ENCODE results near the gene C1orf159.

C1orf159 gene

DNA sequence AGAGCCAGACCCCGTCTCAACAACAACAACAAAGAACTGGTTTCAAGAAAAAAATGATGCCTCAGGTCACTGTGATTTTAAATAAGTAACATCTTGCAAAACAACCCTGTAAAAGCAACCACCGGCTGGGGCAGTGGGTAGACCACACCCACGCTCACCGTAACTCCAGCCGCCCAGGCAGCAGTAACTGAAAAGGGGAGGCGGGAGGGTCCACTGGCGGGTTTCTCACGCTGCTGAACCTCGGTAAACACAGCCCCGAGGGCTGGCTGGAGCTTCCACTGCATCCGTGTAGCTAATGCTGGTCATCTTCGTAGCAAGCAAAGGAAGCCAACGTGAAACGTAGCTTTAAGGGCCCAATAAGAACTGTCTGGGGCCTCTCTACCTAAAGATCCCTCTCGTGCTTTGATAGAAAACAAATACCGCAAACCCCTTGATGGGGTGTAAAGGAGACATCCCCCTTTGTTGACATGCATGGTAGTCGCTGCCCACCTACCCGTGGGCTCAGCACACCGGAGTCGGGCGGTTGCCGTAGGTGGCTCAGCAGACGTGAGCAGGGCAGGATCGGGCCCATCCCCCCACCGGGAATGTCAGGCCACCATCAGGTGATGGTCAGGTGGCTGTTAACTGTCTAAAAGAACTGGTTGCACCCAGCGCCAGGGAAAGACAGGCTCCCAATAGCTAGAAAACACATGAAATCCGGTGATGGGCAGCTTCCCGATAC is 4.2 kb downstream of the C1orf159 start:
- Histone ChIP-seq H3K18ac (ENCODE audit: low read depth in 1 of 2, low read length in 2 of 2) (no peak overlapping the region), H2BK15ac (ENCODE audit: low read depth, poor library complexity, severe bottlenecking) (no peak overlapping the region), H3K9ac (ENCODE audit: low read length) (no peak overlapping the region), H2AFZ (ENCODE audit: low read depth, low read length) (no peak overlapping the region), H3K23ac (ENCODE audit: low read length in 2 of 2) (no peak overlapping the region), H2BK5ac (ENCODE audit: low read depth, low read length, poor library complexity, severe bottlenecking) (no peak overlapping the region), H3K27me3 (ENCODE audit: control insufficient read depth in 1 of 2, insufficient read depth in 1 of 2, low read length in 2 of 2) (no peaks in the 10 kb centered on the region), H3K79me1 (replicated peaks; ENCODE audit: low read length, poor library complexity, severe bottlenecking) (peaks cover 45% of the 10 kb centered on the region), H3K4me3 (ENCODE audit: insufficient read depth in 1 of 2, low read depth in 1 of 2, low read length in 2 of 2) (no peak overlapping the region), H2AK5ac (ENCODE audit: low read length, severe bottlenecking) (no peak overlapping the region), H3K4me2 (ENCODE audit: low read length, poor library complexity, severe bottlenecking) (no peak overlapping the region), H3K36me3 (ENCODE audit: control insufficient read depth in 1 of 2, insufficient read depth in 2 of 2, low read depth in 1 of 2, low read length in 2 of 2) (peaks cover 4 to 27% of the 10 kb centered on the region in 2 experiments), H4K91ac (ENCODE audit: low read length) (no peak overlapping the region), H3K27ac (ENCODE audit: low read length, poor library complexity, severe bottlenecking) (no peak overlapping the region), H3K14ac (ENCODE audit: low read length in 2 of 2) (no peak overlapping the region), H3K4ac (ENCODE audit: low read depth in 1 of 2, low read length in 2 of 2) (no peak overlapping the region), H4K8ac (ENCODE audit: low read length) (no peak overlapping the region), H2BK12ac (ENCODE audit: low read length in 2 of 2) (no peak overlapping the region), H3K4me1 (ENCODE audit: control insufficient read depth, insufficient read depth, low read depth, low read length) (peaks cover 10% of the 10 kb centered on the region), H3K9me3 (ENCODE audit: control insufficient read depth, low read length) (no peaks in the 10 kb centered on the region), H2BK120ac (ENCODE audit: low read depth, low read length) (no peak overlapping the region)
- WGBS, result 98% methylated on average over 28 of the region's 28 CpGs
- DNase-seq, result no peak

DNA sequence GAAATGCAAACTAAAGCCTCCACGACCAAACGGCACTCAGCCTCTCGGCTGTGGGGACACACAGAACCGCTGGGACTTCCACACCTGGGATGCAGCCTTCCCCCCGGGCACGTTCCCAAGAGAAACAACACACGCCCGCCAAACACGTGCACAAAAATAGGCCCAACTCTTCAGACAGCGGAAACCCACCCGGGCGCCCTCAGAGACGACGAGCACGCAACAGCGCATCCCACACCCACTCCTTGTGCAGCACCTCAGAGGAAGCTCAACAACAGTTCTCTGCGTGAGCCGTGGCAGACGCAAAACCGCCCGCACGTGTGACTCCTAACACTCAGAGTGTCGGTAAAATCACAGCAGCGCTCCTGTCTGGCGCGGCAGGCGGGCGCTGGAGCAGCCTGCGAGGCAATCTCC is 5.3 kb downstream of the C1orf159 start:
- Histone ChIP-seq H3K27me3 (ENCODE audit: control insufficient read depth in 1 of 2, insufficient read depth in 1 of 2, low read length in 2 of 2) (no peaks in the 10 kb centered on the region), H3K9me3 (ENCODE audit: control insufficient read depth, low read length) (no peaks in the 10 kb centered on the region), H3K27ac (ENCODE audit: low read length, poor library complexity, severe bottlenecking) (no peak overlapping the region), H2BK120ac (ENCODE audit: low read depth, low read length) (no peak overlapping the region), H2BK12ac (ENCODE audit: low read length in 2 of 2) (no peak overlapping the region), H3K18ac (ENCODE audit: low read depth in 1 of 2, low read length in 2 of 2) (no peak overlapping the region), H3K4me2 (ENCODE audit: low read length, poor library complexity, severe bottlenecking) (no peak overlapping the region), H2AK5ac (ENCODE audit: low read length, severe bottlenecking) (no peak overlapping the region), H3K4me1 (ENCODE audit: control insufficient read depth, insufficient read depth, low read depth, low read length) (peaks cover 9% of the 10 kb centered on the region), H3K36me3 (ENCODE audit: control insufficient read depth in 1 of 2, insufficient read depth in 2 of 2, low read depth in 1 of 2, low read length in 2 of 2) (peaks cover 4 to 25% of the 10 kb centered on the region in 2 experiments), H4K8ac (ENCODE audit: low read length) (no peak overlapping the region), H3K14ac (ENCODE audit: low read length in 2 of 2) (peak overlapping the region in 1 of 2 experiments; percentile 32), H3K4me3 (ENCODE audit: insufficient read depth in 1 of 2, low read depth in 1 of 2, low read length in 2 of 2) (no peak overlapping the region), H4K91ac (ENCODE audit: low read length) (no peak overlapping the region), H3K23ac (ENCODE audit: low read length in 2 of 2) (no peak overlapping the region), H2AFZ (ENCODE audit: low read depth, low read length) (no peak overlapping the region), H3K9ac (ENCODE audit: low read length) (no peak overlapping the region), H3K4ac (ENCODE audit: low read depth in 1 of 2, low read length in 2 of 2) (no peak overlapping the region), H2BK5ac (ENCODE audit: low read depth, low read length, poor library complexity, severe bottlenecking) (no peak overlapping the region), H3K79me1 (replicated peaks; ENCODE audit: low read length, poor library complexity, severe bottlenecking) (peaks cover 48% of the 10 kb centered on the region), H2BK15ac (ENCODE audit: low read depth, poor library complexity, severe bottlenecking) (no peak overlapping the region)
- DNase-seq, result no peak
- WGBS, result 96% methylated on average over 29 of the region's 29 CpGs

DNA sequence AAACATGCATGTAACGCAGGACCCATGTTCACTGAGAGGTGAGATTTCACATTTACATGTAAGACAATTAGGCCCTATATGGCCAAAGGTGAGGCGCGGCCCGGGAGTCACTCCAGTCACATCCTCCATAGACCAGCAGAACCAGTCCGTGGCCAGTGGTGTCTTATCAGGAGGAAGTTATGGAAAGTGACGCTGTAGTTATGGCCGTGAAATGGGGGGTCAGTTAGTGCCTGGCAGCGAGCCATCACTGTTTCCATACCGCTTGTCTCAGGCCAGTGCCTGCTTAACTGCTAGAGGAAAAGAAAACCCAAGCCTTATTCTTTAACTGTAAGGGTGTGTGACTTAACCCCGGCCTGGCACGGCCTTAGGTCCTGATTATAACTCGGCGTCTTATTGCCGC is 6.1 kb downstream of the C1orf159 start:
- Histone ChIP-seq H3K9me3 (ENCODE audit: control insufficient read depth, low read length) (no peaks in the 10 kb centered on the region), H2AFZ (ENCODE audit: low read depth, low read length) (no peak overlapping the region), H2BK12ac (ENCODE audit: low read length in 2 of 2) (no peak overlapping the region), H3K14ac (ENCODE audit: low read length in 2 of 2) (no peak overlapping the region), H2BK120ac (ENCODE audit: low read depth, low read length) (no peak overlapping the region), H3K9ac (ENCODE audit: low read length) (no peak overlapping the region), H3K27me3 (ENCODE audit: control insufficient read depth in 1 of 2, insufficient read depth in 1 of 2, low read length in 2 of 2) (no peaks in the 10 kb centered on the region), H3K27ac (ENCODE audit: low read length, poor library complexity, severe bottlenecking) (no peak overlapping the region), H3K4me2 (ENCODE audit: low read length, poor library complexity, severe bottlenecking) (no peak overlapping the region), H2AK5ac (ENCODE audit: low read length, severe bottlenecking) (no peak overlapping the region), H3K79me1 (replicated peaks; ENCODE audit: low read length, poor library complexity, severe bottlenecking) (peaks cover 43% of the 10 kb centered on the region), H3K4me1 (ENCODE audit: control insufficient read depth, insufficient read depth, low read depth, low read length) (peaks cover 7% of the 10 kb centered on the region), H3K4me3 (ENCODE audit: insufficient read depth in 1 of 2, low read depth in 1 of 2, low read length in 2 of 2) (no peak overlapping the region), H3K18ac (ENCODE audit: low read depth in 1 of 2, low read length in 2 of 2) (no peak overlapping the region), H3K36me3 (ENCODE audit: control insufficient read depth in 1 of 2, insufficient read depth in 2 of 2, low read depth in 1 of 2, low read length in 2 of 2) (peaks cover 4 to 25% of the 10 kb centered on the region in 2 experiments), H4K91ac (ENCODE audit: low read length) (no peak overlapping the region), H2BK5ac (ENCODE audit: low read depth, low read length, poor library complexity, severe bottlenecking) (no peak overlapping the region), H2BK15ac (ENCODE audit: low read depth, poor library complexity, severe bottlenecking) (no peak overlapping the region), H4K8ac (ENCODE audit: low read length) (no peak overlapping the region), H3K23ac (ENCODE audit: low read length in 2 of 2) (no peak overlapping the region), H3K4ac (ENCODE audit: low read depth in 1 of 2, low read length in 2 of 2) (no peak overlapping the region)
- DNase-seq, result no peak
- 97% methylated on average over 14 of the region's 14 CpGs for WGBS

DNA sequence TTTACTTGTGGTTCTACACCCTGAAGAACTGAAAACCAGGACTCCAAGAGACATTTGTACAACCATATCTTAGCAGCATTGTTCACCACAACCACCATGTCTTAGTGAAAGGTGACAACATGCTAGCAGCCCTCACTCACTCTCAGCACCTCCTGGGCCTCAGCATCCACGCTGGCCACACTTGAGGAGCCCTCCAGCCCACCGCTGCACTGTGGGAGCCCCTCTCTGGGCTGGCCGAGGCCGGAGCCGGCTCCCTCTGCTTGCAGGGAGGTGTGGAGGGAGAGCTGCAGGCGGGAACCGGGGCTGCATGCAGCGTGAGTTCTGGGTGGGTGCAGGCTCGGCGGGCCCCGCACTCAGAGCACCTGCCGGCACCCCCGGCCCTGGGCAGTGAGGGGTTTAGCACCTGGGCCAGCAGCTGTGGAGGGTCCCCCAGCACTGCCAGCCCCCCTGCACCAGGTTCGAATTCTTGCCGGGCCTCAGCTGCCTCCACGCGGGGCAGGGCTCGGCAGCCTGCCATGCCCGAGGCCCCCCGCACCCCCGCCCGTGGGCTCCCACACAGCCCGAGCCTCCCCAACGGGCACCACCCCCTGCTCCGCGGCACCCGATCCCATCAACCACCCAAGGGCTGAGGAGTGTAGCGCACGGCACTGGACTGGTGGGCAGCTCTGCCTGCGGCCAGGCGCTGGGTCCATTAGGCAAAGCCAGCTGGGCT is 9.2 kb downstream of the C1orf159 start:
- Histone ChIP-seq H3K23ac (ENCODE audit: low read length in 2 of 2) (no peak overlapping the region), H4K91ac (ENCODE audit: low read length) (no peak overlapping the region), H3K27me3 (ENCODE audit: control insufficient read depth in 1 of 2, insufficient read depth in 1 of 2, low read length in 2 of 2) (no peaks in the 10 kb centered on the region), H3K4me2 (ENCODE audit: low read length, poor library complexity, severe bottlenecking) (no peak overlapping the region), H3K9me3 (ENCODE audit: control insufficient read depth, low read length) (no peaks in the 10 kb centered on the region), H3K18ac (ENCODE audit: low read depth in 1 of 2, low read length in 2 of 2) (no peak overlapping the region), H3K79me1 (replicated peaks; ENCODE audit: low read length, poor library complexity, severe bottlenecking) (peaks cover 33% of the 10 kb centered on the region), H2BK120ac (ENCODE audit: low read depth, low read length) (no peak overlapping the region), H4K8ac (ENCODE audit: low read length) (no peak overlapping the region), H3K36me3 (ENCODE audit: control insufficient read depth in 1 of 2, insufficient read depth in 2 of 2, low read depth in 1 of 2, low read length in 2 of 2) (peaks cover 0 to 13% of the 10 kb centered on the region in 2 experiments), H3K9ac (ENCODE audit: low read length) (no peak overlapping the region), H2AK5ac (ENCODE audit: low read length, severe bottlenecking) (no peak overlapping the region), H3K4me1 (ENCODE audit: control insufficient read depth, insufficient read depth, low read depth, low read length) (no peaks in the 10 kb centered on the region), H2BK12ac (ENCODE audit: low read length in 2 of 2) (no peak overlapping the region), H2BK15ac (ENCODE audit: low read depth, poor library complexity, severe bottlenecking) (no peak overlapping the region), H3K27ac (ENCODE audit: low read length, poor library complexity, severe bottlenecking) (no peak overlapping the region), H3K4ac (ENCODE audit: low read depth in 1 of 2, low read length in 2 of 2) (no peak overlapping the region), H3K4me3 (ENCODE audit: insufficient read depth in 1 of 2, low read depth in 1 of 2, low read length in 2 of 2) (no peak overlapping the region), H2AFZ (ENCODE audit: low read depth, low read length) (no peak overlapping the region), H2BK5ac (ENCODE audit: low read depth, low read length, poor library complexity, severe bottlenecking) (no peak overlapping the region), H3K14ac (ENCODE audit: low read length in 2 of 2) (no peak overlapping the region)
- DNase-seq, result no peak
- WGBS, result 99% methylated on average over 28 of the region's 31 CpGs
